ENCODE measurements around the gene NES.

- TF ChIP-seq CREB5 (CRISPR knock-in tag; IDR thresholded peaks at IDR 0.05; ENCODE audit: low read depth) (no peak), TOX (CRISPR knock-in tag; IDR thresholded peaks at IDR 0.05; ENCODE audit: borderline replicate concordance) (no peak)
These were observed 21.8 kb upstream of the NES start for GRCh38 chr1:156698995-156699394.
